A673 (cell line): ENCODE data around the gene PITPNM2.

ENCODE experiments used
- CTCF ChIP-seq: fragments of 300-800, 200-600 bp; sonication (generic); conservative IDR thresholded peaks from 2 replicates; pipeline ENCODE4 v1.5.1; 2017; ENCODE audit warnings: low read depth, mild to moderate bottlenecking, antibody characterized with exemption, low read length, moderate library complexity, mixed read lengths
- EZH2 ChIP-seq: fragments of 200-600 bp; sonication (generic); IDR thresholded peaks from 2 replicates; pipeline ENCODE4 v1.6.1; 2017; ENCODE audit warnings: borderline replicate concordance, low read depth, mild to moderate bottlenecking, mixed read lengths, antibody characterized with exemption, low read length; ENCODE audit not compliant: poor library complexity, severe bottlenecking

GRCh38 chr12:123199936-123200335, 49.0 kb upstream of the PITPNM2 start:
- no peak for TF ChIP-seq CTCF
- TF ChIP-seq EZH2 = no peak
